HG02943 (cell line): Measurements from ENCODE around the gene DNAJC30.
"Not testable (repeated sequence)": the region's sequence is repeated elsewhere in the genome, so short reads cannot be mapped to it uniquely, and the experiment has no call there.

Experiments
- ATAC-seq: cut with Tn5 transposase; IDR thresholded peaks from one replicate; pipeline ENCODE4 v1.9.1; 2021; ENCODE audit warnings: mild to moderate bottlenecking, low read depth, moderate library complexity; ENCODE audit not compliant: unreplicated experiment

DNAJC30 gene

DNA sequence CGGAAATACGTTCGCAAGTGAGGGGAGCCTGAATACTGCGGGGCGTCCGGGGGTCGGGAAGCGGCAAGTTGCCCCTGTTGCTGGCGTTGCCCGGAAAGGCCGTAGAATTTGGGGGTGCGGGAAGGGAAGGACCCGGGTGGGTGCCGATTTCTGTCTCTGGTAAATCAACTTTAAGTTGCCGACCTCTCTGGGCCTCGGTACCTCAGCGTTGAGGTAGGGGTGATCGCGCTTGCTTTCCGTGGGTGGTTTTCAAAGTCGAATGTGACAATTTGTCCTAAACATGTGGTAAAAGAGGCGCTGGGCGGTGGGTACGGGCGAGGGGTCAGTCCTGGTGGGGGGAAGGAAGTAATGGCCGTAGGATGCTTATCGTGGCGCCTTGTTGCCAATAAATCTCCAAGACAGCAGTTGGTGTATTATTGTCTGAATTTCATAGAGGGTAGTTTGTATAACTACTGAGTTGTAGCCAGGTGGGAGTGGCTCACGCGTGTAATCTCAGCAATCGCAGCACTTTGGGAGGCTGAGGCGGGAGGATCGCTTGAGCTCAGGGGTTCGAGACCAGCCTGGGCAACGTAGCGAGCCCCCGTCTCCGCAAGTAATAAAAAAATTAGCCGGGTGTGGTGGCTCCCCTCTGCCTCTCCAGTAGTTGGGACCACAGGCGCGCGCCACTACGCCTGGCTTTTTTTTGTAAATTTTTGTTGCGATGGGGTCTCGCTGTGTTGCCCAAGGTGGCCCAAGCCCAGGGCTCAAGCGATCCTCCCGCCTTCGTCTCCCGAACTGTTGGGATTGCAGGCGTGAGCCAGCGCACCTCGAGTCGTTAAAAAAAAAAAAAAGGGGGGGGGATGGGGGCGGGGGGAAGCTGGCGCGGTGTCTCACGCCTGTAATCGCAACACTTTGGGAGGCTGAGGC, 788 bp upstream of the DNAJC30 start:
- no peak for ATAC-seq

DNA sequence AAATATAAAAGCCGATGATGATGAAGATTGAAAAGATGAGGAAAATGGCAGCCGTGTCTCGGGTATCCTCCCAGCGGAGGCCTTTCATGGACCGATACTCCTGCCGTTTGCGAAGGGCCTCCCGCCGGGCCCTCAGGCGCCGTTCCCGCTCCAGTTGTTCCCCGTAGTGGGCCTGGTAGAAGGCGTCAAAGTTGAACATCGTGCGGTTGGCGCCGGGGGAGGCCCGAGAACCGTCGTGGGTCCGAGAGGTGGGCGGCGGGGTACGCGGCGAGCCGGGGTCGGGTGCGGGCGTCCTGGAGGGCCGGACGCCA, 553 bp downstream of the DNAJC30 start:
- no peak for ATAC-seq

DNA sequence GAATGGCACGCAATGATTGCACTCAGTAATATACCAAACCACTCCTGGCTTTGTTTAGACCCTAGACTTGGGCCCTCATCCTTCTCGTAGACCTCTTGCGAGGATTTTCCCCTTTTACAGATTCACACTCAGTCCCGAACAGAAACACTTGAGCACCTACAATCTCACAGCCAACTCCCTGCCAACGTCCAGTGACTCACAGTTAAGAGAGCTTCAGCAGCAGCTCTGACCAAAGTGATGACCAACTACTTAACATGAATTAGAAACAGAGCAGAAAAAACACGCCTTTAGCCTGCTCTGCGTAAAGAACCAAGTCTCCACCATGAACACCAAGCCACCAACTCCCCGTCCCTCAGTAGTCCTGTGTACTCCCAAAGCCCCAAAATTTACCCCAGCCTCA, 2.2 kb downstream of the DNAJC30 start:
- no peak for ATAC-seq

DNA sequence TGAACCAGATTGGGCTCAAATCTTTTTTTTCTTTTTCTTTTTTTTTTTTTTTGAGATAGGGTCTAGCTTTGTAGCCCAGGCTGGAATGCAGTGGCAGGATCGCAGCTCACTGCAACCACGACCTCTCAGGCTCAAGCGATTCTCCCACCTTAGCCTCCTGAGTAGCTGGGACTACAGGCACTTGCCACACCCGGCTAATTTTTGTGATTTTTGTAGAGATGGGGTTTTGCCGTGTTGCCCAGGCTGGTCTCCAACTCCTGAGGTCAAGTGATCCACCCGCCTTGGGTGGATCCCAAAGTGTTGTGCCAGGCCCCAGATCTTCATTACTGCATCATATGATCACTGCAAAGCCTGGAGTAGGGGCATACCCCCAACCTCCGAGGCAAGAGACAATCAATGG, 2.8 kb downstream of the DNAJC30 start:
- no peak for ATAC-seq

DNA sequence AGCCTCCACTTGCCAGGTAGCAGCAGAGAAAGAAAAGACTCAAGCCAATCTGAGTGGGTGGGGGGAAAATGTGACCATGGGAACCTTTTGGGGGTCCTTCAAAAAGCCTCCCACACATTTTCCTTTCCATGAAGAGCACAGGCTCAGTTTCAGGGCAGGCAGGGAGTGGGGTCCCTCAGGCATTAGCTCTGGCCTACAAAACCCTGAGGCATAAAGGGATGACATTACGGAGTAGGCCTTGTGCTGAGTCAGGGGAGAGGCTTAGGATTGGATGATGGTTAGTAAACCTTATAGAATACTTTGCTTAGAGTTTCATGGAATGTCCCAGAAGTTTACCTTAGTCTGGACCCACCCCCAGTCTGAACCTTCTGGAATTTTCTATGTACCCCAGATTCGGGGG, 3.5 kb downstream of the DNAJC30 start:
- no peak for ATAC-seq

DNA sequence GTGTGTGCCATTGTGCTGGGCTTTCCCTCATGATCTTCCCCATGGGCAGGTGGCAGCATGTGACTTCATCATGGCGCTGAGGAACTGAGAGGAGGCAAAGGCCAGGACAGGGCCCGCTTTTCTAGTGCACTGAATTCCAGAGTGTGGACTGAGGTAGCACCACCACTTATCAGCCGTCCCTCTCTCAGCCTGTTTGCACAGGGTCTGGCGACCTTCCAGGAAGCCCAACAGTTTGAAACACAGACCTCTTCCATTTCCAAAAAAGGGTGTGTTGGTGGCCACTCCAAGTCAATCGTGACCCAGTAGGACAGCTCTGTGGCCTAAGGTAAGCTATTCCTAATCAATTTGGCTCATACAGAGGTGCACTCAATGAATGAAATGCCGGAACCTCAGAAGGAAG, 4.4 kb downstream of the DNAJC30 start:
- ATAC-seq = no peak

DNA sequence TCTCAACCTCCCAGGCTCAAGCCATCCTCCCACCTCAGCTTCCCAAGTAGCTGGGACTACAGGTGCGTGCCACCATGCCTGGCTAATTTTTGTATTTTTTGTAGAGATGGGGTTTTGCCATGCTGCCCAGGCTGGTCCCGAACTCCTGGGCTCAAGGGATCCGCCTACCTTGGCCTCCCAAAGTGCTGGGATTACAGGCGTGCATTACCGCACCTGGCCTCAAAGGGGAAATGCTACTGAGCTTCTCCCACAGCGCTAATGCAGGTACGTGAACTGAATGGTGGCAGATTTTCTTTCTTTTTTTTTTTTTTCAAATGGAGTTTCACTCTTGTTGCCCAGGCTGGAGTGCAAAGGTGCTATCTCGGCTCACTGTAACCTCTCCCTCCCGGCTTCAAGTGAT, 7.2 kb downstream of the DNAJC30 start:
- ATAC-seq = not testable (repeated sequence)

DNA sequence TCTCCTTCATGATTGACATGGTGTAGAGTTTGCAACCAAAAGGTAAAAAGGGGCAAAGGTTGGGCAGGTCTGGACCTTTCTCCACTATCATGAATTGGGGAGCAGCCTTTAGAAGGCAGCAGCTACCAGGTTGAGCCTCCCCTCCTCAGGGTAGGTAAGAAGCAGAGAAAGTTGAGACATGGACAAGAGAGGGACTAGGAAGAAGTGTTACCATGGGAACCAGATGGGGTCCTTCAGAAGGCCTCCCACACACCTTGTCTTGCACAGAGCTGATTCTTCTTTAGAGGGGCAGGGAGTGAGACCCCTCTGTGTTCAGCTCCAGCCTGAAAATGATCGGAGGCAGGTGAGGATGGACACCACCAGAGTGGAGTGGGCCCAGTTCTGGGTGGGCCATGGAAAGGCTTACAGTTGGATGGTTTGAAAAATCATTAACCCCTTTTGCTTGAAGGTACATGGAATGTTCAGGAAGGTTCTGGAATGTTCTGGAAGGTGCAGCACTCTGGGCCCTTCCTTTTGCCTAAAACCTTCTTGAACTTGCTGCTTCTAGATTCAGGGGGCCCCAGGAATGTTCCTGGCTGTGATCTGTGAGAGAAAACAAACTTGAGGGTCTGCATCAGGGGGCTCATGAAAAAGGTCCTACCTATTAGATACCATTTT, 8.7 kb downstream of the DNAJC30 start:
- ATAC-seq = no peak

DNA sequence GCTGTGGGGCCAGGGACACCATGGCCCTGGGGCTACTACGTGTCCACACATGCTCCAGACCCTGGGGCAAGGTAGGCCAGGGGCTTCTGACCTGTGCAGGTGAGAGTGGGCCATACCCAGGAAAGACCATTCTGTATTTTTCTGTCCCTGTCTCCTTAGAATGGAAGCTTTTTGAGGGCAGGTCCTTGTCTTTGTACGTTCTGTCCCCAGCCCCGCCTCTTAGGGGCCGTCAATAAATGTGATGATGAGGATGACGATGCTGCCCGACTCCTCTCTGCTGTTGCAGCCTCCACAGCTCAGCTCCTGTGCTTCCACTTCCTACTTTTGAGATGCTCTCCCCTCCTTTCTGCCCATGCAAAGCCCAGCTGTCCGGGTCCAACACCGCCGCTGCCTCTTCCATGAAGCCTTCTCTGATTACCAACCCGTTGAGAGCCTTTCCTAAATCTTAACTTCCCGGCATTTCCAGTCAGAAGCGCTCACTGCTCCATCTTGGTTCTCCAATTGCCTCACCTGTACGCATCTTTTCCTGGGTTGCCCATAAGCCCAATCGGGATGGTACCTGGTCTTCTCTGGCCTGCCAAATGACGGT, 11.3 kb downstream of the DNAJC30 start:
- no peak for ATAC-seq

DNA sequence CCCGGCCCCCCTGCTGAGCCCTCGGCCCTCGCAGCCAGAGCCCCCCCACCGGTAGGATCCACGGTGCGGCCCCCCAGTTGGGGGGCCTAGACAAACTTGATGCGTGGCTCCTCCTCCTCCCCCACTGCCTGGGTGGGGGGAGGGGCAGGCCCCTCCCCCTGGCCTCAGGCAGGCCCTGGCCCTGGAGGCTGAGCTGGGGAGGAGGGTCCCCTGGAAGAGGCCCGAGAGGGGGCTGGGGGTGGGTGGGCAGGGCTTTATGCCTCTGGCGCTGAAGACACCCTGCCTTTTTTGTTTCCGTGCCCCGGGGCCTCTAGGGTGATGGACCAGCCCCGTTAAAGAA, 12.0 kb downstream of the DNAJC30 start:
- no peak for ATAC-seq

DNA sequence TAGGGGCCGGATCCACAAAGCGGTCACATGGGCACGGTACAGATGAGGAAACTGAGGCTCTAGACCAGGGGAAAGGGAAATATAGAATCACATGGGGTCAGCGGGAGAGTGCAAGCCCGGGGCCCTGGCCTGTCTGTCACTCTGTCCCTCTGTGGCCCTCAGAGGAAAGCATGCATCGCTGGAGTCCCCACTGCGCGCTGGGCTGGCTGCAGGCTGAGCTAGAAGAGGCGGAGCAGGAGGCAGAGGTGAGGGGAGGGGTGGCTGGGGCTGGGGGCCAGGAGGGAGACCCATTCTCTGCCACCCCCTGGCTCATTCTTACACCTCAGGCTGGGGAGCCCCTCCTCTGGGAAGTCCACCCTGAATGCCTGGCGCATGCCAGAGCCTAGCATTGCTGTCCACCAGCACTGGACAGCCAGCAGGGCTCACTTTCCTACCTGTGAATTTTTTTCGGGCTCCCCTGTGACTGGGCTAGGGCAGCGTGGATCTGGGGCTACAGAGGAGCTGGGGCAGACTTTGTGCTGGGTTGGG, 13.3 kb downstream of the DNAJC30 start:
- no peak for ATAC-seq

DNA sequence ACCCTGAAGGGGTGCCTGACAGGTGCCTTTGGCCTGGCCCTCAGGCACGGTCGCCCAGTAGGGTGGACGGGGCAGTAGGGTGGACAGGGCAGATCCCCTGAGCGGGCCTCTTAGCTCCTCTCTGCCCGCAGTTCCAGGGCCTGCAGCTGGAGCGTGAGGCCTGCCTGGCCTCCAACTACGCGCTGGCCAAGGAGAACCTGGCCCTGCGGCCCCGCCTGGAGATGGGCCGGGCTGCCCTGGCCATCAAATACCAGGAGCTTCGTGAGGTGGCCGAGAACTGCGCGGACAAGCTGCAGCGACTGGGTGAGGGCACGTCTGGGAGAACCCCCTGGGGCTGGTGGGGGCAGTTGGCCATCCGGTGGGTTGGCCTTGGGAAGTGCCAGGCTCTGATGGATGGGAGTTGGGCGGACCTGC, 14.0 kb downstream of the DNAJC30 start:
- no peak for ATAC-seq

DNA sequence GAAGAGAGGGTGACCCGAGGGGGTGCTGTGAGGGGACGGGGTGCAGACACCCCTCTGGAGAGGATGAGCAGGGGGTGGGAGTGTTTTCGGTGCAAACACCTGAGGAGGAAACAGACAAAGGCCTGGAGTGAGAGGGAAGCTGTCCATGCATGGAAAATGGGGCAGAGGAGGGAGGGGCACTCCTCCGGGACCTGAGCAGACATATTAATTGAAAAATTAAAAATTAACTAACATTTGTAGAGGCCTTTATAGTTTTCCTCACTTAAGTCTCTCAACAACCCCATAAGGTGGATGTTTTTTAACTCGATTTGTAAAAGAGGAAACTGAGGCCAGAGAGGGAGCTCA, 14.4 kb downstream of the DNAJC30 start:
- no peak for ATAC-seq

DNA sequence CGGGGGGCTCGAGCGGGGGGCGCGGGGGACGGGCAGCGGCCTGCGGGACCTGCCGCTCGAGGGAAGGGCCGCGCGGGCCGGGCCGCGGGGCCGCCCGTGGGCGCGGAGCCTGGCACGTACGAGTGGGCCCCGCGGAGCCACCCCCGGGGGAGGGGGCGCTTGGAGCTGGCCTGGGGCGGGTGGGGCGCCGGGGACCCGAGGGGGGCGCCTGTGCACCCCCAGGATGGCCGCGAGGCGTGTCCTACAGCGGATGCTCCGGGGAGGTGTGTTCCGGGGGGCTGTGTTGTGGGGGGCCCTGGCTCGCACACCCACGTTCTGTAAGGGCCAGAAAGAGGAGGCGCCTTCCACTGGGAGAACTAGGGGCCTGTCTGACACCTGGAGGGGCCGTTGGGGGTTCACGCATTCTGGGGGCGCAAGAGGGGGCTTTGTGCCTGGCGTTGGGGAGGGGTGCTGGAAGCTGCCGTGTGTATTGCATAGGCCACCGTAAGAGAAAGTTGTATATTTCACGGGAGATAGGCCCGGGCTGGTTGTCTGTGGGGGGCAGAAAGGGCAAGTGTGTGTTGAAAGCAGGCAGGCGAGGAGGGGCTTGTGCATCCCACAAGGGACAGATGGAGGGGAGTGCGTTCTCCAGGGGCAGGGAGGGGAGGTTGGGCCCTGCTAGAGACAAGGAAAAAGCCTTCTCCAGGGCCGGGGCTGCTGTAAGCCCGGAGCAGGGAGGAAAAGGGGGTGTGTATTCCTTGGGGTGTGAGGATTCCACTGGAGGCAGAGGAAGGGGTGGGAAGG, 15.0 kb downstream of the DNAJC30 start:
- ATAC-seq = no peak

DNA sequence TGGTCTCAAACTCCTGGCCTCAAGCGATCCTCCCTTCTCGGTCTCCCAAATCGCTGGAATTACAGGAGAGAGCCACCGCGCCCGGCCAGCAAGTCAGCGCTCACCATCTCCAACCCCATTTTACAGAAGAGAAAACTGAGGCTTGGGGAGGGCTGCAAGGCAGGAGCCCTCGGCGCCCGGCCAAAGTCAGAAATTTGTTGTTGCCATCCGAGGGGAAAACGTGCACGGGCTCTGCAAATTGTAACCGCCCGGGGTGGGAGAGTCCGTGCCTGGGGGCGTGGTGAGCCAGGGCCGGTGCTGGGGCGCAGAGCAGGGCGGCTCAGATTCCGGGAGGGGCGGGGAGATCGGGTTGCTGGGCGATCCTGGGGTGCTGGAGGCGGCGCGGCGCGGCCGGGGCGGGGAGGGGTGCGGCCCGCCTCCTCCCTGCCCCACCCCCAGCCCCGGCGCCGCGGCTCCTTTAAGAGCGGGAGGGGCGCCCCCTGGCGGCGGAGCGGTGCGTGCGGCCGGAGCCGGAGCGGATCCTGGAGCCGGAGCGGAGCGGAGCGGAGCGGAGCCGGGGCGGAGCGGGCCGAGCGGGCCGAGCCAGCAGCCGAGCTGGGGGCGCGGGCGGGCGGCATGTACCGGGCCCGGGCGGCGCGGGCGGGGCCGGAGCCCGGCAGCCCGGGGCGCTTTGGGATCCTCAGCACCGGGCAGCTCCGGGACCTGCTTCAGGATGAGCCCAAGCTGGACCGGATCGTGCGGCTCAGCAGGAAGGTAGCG, 15.7 kb downstream of the DNAJC30 start, which contains the start of gene VPS37D:
TSS of gene VPS37D (plus strand) at position 488 of the 759 bp plus-strand sequence. CDS start at position 616, 128 bp downstream.
- peak; percentile 88 for ATAC-seq

DNA sequence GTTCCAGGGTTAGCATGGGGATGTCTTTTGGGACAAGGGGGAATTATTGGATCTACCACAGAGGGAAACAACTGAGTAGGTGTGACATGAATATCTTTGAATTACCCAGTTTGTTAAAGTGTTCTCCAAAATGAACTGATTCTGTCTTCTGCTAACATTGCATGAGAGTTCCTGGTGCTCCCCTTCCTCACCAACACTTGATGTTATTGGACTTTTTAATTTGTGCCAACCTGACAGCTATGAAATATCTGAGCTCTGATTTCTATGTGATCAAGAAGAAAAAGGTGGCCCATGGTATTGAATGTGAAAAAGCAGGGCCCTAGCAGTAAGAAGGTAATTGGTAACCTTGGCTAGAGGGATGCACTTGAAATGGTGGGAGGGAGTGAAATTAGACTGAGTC, 20.2 kb downstream of the DNAJC30 start:
- ATAC-seq = no peak

DNA sequence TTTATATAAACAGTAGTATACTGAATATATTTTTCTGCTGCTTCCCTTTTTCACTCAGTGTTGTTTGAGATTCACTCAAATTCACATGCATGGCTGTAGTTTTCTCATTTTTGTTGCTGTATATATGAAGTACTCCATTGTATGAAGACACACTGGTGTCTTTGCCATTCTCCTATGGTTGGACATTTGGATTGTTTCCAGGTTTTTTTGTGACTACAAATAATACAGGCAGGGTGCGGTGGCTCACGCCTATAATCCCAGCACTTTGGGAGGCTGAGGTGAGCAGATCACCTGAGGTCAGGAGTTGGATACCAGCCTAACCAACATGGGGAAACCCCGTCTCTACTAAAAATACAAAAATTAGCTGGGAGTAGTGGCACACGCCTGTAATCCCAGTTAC, 22.7 kb downstream of the DNAJC30 start:
- ATAC-seq = not testable (repeated sequence)

DNA sequence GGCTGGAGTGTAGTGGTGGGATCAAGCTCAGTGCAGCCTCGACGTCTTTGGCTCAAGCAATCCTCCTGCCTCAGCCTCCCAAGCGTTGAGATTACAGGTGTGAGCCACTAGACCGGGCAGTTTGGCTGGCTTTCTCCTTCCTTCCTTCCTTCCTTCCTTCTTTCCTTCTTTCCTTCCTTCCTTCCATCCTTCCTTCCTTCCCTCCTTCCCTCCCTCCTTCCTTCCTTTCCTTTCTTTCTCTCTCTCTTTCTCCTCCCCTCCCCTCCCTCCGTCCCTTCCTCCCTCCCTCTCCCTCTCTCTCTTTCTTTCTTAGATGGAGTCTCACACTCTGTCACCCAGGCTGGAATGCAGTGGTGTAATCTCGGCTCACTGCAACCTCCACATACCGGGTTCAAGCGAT, 23.3 kb downstream of the DNAJC30 start:
- ATAC-seq = no peak

DNA sequence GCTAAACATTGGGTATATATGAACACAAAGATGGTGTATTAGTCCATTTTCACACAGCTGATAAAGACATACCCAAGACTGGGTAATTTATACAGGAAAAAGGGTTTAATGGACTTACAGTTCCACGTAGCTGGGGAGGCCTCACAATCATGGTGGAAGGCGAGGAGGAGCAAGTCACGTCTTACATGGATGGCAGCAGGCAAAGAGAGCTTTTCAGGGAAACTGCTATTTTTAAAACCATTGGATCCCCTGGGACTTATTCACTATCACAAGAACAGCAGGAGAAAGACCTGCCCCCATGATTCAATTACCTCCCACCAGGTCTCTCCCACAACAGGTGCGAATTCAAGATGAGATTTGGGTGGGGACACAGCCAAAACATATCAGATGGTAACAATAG, 27.9 kb downstream of the DNAJC30 start:
- ATAC-seq = not testable (repeated sequence)

DNA sequence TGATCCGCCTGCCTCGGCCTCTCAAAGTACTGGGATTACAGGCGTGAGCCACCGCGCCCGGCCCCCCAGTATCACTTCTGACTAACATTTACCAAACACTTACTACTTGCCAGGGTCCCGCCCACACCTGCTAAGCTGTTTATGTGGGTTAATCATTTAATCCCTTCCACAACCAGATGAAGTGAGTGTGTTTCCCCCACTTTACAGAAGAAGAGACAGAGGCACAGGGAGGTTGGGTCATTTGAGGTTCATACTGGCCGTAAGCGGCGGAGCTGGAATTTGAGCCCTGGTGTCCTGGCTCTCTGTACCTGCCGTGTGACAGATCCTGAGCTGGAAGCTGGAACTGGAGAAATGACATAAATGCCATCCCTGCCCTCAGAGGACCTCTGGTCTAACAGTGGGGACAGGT, 30.7 kb downstream of the DNAJC30 start:
- no peak for ATAC-seq
